Erythroblast (primary cell): ENCODE measurements around the gene PITX2.

Experiments used
- GATA1 ChIP-seq: IDR thresholded peaks from 2 replicates; pipeline ENCODE4 v1.6.1; 2011; ENCODE audit warnings: low read depth, mild to moderate bottlenecking, control low read depth, low read length, moderate library complexity
- POLR2A ChIP-seq: IDR thresholded peaks from 2 replicates; pipeline ENCODE4 v1.6.1; 2011; ENCODE audit warnings: mild to moderate bottlenecking, low read length

DNA sequence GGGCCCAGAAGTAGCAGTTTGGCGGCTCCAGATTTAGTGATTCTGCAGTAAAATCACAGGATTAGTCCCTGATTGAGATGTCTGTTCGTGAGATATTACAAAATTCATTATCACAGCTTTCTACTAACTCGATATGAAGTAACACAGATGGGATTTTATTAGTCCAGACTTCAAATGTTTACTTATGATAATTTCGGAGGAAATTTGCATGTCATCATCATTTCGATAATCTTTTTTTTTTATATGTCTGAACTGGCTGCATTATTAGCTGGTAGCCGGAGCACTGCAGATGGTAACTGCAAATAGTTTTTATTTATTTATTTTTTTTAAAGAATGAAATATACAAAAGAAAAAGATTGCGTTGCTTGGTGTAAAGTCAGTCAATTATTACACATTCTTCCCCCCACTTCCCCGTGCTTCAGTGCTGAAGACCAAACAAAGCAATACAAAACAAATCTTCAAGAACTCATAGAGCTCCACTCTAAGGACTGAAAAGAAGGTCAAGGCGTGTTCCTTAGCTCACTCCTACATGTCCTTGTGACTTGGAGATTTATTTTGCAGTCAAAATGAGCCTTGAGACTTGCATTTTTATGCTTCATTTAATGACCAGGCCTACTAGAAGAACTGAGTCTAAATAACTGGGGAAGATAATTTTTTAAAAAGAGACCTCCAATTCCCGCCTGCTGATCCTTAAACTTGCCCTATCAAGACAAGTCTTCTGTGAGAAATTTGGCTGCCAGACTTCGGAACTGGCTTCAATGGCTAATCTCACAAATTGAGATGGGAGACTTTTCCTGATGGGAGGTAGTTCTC, 11.7 kb upstream of the PITX2 start:
- no peak for TF ChIP-seq POLR2A
- TF ChIP-seq GATA1, result no peak
